Pulmonary artery endothelial cell (primary cell): Measurements from ENCODE around the gene HRAS. TPM values are rescaled to one million over a fixed set of nuclear protein-coding genes. Genes with fewer than 3 reads are reported as not detected.
"Not testable (repeated sequence)": the region's sequence is repeated elsewhere in the genome, so short reads cannot be mapped to it uniquely, and the experiment has no call there.

ENCODE experiments used
- DNase-seq: peaks from one replicate; pipeline ENCODE4 v3.0.0-alpha.2; 2011; ENCODE audit warnings: low read depth, low spot score
- total RNA-seq: library from RNA; depleted of rRNA; stranded (reverse); fragments of >200 nt; gene quantifications from 2 replicates; pipeline ENCODE4 v1.2.3, GENCODE V29; 2014

The HRAS gene
- total RNA-seq, 1 donor from 2014 or later = 77.7 TPM

DNA sequence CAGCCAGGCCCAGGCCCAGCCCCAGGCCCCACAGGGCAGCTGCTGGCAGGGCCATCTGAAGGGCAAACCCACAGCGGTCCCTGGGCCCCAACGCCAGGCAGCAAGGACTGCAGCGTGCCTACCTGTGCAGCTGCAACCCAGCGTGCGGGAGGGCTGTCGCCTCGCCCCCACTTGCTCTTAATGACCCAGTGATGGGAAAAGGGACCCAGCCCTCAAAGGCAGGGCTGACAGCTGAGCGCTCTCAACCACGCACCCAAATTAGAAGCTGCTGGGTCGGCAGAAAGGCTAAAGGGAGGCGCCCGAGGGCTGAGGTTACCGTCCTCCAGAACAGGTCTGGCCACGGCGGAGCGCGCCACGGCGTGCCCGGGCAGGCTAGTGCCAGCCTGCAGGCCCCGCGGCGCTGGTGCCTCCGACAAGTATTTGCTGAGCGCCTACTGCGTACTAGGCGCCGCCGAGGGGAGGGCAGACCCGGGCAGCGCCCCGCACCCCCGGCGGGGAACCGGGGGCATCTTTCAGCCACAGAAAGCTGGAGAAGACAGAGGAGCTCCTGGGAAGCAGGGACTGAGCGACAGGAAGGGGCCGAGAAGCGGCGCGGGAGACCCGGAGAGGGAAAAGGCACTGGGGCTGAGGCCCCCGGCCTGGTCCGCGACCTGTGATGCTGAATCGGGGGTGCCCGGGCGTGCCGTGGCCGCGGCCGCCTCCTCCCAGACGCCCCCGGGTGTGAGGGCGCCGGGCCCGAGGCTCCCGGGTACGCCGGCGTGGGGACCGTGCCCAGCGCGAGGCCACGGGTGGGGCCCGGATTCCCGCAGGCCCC is 773 bp downstream of the HRAS start:
- DNase-seq = no peak

DNA sequence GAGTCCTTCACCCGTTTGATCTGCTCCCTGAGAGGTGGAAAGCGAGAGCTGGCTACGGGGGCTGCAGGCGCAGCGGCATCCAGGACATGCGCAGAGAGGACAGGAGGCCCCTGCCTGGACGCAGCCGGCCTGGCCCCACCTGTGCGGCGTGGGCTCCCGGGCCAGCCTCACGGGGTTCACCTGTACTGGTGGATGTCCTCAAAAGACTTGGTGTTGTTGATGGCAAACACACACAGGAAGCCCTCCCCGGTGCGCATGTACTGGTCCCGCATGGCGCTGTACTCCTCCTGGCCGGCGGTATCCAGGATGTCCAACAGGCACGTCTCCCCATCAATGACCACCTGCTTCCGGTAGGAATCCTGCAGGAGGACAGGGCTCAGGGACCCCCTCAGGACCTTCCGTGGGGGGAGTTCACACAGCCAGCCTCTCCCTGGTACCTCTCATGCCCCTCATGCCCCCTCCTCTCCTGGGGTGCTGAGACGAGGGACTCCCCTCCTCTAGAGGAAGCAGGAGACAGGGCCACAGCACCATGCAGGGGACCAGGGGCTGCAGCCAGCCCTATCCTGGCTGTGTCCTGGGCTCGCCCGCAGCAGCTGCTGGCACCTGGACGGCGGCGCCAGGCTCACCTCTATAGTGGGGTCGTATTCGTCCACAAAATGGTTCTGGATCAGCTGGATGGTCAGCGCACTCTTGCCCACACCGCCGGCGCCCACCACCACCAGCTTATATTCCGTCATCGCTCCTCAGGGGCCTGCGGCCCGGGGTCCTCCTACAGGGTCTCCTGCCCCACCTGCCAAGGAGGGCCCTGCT is 1.6 kb downstream of the HRAS start:
- DNase-seq = no peak

DNA sequence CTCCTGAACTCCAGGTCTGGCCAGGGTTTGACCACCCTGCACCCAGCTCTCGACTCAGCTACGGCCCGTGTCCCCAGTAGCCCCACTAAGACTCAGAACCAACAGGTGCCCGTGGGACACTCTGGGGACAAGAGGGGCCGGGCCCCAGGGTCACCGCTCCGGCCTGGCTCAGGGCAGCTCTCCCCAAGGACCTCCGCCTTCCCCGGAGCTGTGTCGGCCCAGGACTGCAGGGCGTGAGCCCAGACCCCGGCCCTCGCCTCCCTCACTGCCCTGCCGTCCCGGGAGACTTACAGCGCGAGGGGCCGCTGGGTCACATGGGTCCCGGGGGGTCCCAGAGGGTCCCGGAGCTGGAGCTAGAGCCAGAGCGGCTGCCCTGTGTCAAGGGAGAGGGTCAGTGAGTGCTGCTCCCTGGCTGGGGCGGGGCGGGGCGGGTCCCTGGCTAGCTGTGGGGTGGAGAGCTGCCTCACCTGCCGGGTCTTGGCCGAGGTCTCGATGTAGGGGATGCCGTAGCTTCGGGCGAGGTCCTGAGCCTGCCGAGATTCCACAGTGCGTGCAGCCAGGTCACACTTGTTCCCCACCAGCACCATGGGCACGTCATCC is 2.3 kb downstream of the HRAS start:
- no peak for DNase-seq

DNA sequence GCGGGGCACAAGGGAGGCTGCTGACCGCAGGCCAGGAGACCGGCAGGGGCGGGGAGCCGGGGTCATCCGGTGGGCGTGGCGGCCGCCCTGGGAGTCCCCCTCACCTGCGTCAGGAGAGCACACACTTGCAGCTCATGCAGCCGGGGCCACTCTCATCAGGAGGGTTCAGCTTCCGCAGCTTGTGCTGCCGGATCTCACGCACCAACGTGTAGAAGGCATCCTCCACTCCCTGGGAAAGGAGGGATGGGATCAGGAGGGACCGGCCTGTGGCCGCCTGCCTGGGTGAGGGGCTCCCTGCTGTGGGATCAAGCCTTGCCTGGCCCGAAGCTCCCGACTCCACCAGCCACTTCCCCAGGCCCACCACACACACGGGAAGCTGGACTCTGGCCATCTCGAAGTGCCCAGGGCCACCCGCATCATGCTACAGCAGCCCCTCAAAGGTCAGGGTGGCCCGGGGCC is 2.8 kb downstream of the HRAS start:
- DNase-seq = no peak

DNA sequence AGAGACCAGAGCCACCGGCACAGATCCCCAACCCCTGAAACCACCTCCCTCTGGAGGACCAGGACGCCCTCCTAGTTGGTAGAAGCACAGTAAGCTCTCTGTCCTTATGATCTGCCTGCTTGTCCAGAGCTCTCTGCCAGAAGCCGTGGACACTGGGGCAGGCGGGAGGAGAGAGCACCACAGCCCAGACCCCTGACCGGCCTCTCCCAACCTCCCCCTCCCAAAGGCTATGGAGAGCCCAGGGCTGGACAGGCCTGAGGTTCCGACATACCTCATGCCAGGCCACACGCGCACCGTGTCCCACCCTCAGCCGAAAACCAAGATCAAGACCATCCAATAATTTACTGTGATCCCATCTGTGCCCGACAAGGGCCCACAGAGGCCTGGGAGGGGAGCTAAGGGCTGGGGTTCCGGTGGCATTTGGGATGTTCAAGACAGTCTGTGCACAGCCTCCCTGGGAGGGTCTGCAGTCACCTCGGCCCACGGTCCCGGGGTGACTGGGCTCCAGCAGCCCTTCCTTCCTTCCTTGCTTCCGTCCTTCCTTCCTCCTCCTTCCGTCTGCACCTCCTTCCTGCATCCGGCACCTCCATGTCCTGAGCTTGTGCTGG is 3.4 kb downstream of the HRAS start:
- DNase-seq = no peak

DNA sequence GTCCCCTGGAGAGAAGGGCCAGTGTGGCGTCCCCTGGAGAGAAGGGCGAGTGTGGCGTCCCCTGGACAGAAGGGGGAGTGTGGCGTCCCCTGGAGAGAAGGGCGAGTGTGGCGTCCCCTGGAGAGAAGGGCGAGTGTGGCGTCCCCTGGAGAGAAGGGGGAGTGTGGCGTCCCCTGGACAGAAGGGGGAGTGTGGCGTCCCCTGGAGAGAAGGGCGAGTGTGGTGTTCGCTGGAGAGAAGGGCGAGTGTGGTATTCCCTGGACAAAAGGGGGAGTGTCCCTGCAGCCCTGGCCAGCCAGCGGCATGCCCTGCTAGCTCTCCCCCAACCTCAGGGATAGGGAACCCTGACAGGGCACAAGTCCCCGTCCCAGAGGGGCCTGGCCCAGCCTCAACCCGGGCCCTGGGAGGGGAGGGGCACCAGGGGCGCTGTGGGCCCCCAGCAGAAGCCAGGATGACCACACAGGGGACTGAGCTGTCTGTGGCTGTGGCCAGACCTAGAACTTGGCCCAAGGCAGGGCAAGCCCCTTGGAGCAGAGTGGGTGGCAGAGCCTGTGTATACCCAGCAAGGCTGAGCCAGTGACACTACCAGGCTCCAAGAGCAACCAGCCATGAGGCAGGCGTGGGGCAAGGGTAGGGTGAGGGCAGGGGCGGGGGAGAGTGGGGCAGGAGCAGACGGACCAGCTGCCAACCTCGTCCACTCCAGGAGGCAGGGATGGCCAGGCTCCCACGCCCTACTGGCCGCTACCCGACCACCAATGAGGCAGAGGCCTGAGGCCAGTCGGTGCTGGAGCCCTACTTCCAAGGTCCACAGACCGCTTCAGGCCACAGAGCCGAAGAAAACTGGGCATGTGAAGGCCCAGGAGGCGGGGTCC is 4.2 kb downstream of the HRAS start:
- DNase-seq = no peak

DNA sequence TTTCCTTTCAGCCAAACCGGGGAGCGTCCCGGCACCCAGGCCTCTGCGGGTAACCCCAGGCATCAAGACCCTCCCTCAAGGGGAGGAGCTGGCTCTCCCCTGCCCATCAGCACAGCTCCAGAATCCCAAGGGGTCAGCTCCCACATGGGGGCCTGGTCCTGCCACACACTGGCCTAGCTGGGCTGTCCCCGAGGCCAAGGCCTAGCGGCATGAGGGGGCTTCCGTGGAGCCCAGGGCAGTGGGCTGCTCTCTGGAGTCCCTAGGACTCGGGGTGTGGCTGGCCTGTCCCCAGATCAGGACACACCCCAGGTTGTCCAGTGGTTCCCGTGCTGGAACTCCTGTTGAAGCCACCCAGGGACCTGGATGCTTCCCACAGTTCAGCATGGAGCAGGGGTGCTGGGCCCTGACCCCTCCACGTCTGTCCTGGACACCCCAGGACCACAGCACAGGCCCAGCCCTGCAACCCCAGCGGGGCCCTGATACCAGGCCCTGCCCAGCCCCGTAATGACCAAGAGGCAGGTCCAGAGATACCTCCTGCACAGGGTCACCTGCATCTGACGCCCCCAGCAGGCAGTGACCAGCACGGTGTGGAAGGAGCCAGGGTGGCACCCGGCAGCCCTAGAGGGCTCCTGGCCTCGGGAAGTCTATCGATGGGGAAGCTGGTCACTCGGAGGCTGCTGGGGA is 5.5 kb downstream of the HRAS start:
- DNase-seq = no peak

DNA sequence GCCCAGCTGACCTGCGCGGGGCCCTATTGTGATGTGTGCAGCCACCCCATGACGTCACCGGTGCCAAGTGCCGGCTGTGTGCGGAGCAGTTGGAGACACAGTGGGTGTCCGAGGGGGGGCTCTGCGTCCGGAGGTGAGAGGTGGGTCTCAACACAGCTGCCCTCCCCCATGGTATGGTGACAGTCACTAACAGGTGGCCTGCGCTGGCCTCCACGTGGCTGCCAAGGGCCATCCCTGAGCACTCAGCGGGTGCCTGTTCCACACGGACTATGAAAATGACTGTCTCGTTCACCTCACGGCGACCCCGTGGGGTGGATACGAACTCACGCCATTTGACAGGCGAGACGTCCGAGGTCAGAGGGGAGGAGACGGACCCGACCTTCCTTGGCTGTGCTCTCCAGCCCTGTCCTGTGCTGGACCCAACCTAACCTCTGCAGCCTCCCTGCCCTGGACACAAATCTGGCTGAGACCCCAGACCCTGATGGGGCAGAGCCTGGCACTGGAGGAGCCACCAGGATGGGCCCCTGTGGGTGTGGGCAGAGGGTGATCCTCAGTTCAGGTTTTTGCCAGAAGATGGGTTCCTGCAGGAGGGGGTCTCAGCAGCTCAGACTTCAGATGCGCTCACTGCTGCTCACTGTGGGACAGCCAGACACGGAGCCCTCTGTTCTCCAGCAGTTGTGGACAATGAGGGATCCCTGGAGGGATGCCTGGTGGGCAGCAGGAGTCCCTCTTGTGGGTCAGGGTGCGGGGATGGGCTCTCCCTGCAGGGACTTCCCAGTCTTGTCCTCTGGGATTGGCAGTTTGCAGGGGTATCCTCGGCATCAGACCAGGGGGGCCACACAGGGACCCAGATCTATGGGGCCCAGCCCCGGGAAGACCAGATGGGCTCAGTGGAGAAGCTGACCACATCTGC is 6.3 kb downstream of the HRAS start:
- no peak for DNase-seq

DNA sequence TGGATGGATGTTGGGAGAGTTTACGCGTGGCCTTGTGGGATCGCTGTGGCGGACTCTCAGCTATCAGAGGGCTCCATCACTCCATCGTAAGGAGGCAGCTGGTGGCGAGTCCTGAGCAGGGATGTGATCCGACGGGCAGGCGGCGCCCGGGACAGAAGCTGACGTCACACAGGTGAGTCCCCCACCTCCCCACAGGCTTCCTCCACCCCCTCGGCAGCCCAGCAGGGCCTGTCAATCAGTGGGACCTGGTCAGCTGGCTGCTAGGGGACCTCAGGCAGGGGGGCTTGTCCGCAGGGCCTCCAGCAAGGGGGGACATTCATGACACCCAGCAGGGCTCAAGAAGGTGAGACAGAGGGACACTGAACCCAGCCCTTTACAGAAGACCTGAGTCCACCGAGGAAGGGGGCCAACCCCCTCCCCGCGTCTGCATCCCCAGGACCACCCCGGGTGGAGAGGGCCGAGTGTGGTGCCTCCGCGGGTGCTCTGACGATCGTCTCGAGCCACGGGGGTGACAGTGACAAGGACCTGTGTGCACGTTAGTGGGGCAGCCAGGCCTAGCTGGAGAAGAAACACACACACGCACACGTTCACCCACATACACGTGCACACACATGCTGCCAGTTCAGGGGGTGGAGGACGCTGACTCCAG is 7.1 kb downstream of the HRAS start:
- DNase-seq = no peak

DNA sequence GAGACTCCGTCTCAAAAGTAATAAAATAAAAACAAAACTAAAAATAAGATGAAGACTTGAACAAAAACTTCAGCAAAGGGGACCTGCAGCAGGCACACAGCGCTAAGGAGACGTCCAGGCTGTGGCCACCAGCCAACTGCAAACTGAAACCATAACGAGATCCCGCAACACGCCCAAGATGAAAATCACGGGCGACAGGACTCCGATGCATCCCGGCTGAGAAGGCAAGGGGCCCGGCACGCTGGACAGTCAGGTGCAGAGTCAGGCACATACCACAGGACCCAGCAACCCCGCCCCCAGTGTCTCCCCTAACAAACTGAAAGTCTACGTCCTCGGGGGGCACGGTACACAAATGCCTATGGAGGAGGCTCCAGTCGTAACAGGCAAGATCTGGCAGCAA is 9.2 kb downstream of the HRAS start:
- no peak for DNase-seq

DNA sequence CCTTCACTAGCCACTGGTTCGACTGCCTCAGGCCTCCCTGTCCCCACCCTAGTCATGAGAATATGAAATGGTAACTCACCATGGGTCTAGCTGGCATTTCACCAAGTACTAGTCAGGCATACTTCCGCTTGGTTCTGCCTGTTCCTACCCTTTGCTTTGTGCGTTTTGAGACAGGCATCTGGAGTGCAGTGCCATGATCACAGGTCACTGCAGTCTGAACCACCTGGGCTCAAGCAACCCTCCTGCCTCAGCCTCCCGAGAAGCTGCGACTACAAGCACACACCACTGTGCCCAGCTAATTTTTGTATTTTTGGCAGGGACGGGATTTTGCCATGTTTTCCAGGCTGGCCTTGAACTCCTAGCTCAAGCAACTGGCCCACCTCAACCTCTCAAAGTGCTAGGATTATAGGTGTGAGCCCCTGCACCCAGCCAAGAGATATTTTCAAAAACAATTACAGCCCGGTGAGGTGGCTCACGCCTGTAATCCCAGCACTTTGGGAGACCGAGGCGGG is 14.1 kb downstream of the HRAS start:
- no peak for DNase-seq

DNA sequence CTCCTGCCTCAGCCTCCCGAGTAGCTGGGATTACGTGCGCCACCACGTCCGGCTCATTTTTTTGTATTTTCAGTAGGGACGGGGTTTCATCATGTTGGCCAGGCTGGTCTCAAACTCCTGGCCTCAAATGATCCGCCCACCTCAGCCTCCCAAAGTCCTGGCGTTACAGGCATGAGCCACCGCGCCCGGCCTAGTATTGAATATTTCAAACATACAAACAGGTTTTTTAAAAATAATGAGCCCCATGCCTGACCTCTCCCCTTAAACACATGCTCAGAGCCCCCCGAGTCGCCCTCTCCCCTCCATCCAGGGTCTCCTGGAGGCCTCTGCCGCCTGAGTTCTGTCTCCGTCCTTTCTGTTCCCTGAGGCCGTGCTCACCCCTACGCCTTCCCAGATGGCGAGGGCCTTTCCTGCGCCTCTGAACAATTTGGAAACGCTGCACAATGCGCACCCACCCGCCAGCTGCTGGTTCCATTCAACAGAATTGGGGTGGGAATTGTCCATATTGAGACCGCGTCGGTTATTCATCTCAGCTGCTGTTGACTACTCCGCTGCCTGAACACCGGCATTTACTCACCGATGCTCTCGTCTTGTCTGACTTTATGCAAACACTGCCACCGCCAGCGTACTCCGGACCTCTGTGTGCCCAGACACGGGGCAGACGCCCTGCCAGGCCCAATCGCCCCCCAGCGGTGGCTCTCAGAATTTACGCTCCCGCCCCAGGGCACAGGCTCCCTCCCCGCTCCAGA is 14.8 kb downstream of the HRAS start:
- DNase-seq = no peak

DNA sequence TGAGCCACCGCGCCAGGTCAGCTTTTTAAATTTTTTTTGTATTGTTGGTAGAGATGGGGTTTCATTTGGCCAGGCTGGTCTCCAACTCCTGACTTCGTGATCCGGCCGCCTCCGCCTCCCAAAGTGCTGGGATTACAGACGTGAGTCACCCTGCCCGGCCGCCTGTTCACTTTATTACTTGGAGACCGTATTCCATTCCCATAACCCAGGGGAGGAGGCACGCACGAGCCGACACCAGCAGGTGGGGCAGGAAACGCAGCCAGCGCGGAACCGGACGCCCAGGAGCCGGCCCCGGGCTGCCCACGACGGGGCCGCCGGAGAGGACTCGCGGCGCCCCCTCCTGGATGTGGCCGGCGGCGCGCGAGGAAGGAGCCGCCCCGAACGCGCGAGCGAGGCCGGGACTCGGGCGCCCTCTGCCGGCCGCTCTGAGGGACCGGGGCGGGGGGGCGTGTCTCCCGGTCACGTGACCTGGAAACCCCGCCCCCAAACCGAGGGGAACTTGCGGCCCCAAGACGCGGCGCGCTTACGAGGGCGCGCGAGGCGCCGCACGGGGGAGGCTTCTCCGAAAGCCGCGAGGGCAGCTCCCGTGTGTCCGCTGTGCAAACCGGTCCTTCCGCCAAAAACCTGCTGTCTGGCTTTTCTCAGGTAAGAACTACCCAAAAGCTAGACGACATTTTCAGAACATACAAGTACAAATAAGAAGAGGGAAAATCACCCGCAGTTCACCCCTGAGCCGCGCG is 16.7 kb downstream of the HRAS start:
- DNase-seq = peak; percentile 78

DNA sequence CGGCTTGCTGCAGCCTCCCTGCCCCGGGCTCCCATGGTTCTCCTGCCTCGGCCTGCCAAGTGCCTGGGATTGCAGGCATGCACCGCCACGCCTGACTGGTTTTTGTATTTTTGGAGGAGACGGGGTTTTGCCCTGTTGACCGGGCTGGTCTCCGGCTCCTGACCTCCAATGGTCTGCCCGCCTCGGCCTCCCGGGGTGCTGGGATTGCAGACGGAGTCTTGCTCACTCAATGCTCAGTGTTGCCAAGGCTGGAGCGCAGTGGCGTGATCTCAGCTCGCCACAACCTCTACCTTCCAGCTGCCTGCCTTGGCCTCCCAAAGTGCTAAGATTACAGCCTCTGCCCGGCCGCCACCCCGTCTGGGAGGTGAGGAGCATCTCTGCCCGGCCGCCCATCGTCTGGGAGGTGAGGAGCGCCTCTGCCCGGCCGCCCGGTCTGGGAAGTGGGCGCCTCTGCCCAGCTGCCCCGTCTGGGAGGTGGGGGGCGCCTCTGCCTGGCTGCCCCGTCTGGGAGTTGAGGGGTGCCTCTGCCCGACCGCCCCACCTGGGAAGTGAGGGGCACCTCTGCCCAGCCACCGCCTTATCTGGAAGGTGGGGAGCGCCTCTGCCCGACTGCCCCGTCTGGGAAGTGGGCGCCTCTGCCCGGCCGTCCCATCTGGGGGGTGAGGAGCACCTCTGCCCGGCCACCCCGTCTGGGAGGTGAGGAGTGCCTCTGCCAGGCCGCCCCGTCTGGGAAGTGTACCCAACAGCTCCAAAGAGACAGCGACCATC is 18.3 kb downstream of the HRAS start:
- DNase-seq = not testable (repeated sequence)

DNA sequence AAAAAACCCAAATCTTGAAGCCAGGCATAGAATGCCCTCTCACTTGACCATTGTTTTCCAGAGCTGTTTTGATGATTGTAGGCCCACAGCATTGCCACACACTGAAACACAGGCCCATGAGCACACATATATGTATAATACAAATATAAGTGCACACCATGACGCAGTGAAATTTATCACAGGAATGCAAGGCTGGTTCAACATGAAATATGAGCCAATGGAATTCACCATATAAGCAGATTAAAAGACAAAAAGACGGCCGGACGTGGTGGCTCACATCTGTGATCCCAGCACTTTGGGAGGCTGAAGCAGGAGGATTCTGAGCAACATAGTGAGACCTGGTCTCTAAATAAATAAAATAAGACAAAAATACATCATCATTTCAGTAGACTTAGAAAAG is 19.0 kb downstream of the HRAS start:
- DNase-seq = no peak

DNA sequence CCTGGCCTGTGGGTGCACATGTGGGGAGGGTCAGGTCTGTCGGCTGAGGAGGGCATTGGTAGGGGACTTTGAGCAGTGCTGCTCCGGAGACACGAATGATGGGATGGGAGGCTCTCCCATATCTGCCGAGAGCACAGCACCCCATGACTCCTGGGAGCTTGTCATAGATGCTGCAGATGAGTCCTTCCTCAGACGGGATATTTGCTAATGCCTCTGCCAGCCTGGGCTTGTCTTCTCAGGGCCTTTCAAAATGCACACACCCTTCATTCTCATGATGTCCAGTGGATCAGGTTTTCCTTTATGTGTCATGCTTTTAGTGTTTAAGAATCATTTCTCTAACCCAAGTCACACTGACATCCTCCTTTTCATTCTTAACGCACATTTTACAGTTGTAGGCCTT is 20.2 kb downstream of the HRAS start:
- no peak for DNase-seq
